Naive thymus-derived CD4-positive, alpha-beta T cell (primary cell): Measurements from ENCODE around the gene GPC2. TPM values are rescaled to one million over a fixed set of nuclear protein-coding genes. Genes with fewer than 3 reads are reported as not detected.
"Not testable (repeated sequence)": the region's sequence is repeated elsewhere in the genome, so short reads cannot be mapped to it uniquely, and the experiment has no call there.

Experiments
- ATAC-seq: fragments of 150-1000 bp; cut with Tn5 transposase; 2 replicates; pipeline ENCODE4 v1.10.0; 2021; ENCODE audit warnings: mild to moderate bottlenecking, moderate library complexity
- CTCF ChIA-PET: fragments of 350-600 bp; sonication (Branson Sonifier 250); formaldehyde crosslinking; loops from one replicate; lab custom pipeline; 2021; ENCODE audit warnings: antibody characterized with exemption; lab: Charles Lee
- POLR2A ChIA-PET: fragments of 350-600 bp; sonication (Branson Sonifier 250); formaldehyde crosslinking; loops from one replicate; lab custom pipeline; 2021; ENCODE audit warnings: antibody characterized with exemption, inconsistent platforms; lab: Charles Lee
- DNase-seq, 9 donors: peaks; one replicate each; pipeline versions ENCODE4 v3.0.0 to v3.0.0-alpha.2; 2020 to 2022; ENCODE audit warnings: mixed read lengths in 1 of 9
- H3K27ac ChIP-seq: one replicate; pipeline ENCODE4 v1.7.0; 2013; ENCODE audit warnings: mild to moderate bottlenecking, low read depth, low read length, moderate library complexity
- H3K27me3 ChIP-seq, 2 donors: one replicate each; pipeline ENCODE4 v1.7.0; 2013; ENCODE audit warnings: low read length in 2 of 2, mild to moderate bottlenecking in 2 of 2, moderate library complexity in 2 of 2; ENCODE audit not compliant: control insufficient read depth in 2 of 2, insufficient read depth in 2 of 2
- H3K36me3 ChIP-seq, 3 experiments: 1 replicate in 2 of 3; 2 replicates in 1 of 3; pipeline ENCODE4 v1.7.0; 2013; ENCODE audit warnings: low read length in 3 of 3, mild to moderate bottlenecking in 3 of 3, moderate library complexity in 1 of 3; ENCODE audit not compliant: insufficient read depth in 3 of 3, control insufficient read depth in 2 of 3
- H3K4me1 ChIP-seq, 2 donors: one replicate each; pipeline ENCODE4 v1.7.0; 2013; ENCODE audit warnings: low read length in 2 of 2, mild to moderate bottlenecking in 2 of 2, moderate library complexity in 1 of 2; ENCODE audit not compliant: control insufficient read depth in 2 of 2, insufficient read depth in 2 of 2
- H3K4me3 ChIP-seq: 2 replicates; pipeline ENCODE4 v1.7.0; 2013; ENCODE audit warnings: mild to moderate bottlenecking, low read length
- H3K9me3 ChIP-seq, 3 experiments: 1 replicate in 2 of 3; 2 replicates in 1 of 3; pipeline ENCODE4 v1.7.0; 2013; ENCODE audit warnings: low read length in 3 of 3; ENCODE audit not compliant: control insufficient read depth in 2 of 3
- H3K27ac Mint-ChIP-seq, 9 donors: one replicate each; pipeline ENCODE4 v1.8.0; 2020 to 2022; ENCODE audit warnings: mixed read lengths in 9 of 9, mild to moderate bottlenecking in 8 of 9, moderate library complexity in 5 of 9, inconsistent platforms in 2 of 9
- H3K27me3 Mint-ChIP-seq, 5 donors: one replicate each; pipeline ENCODE4 v1.8.0; 2021 to 2022; ENCODE audit warnings: mixed read lengths in 5 of 5, mild to moderate bottlenecking in 1 of 5
- H3K36me3 Mint-ChIP-seq, 5 donors: one replicate each; pipeline ENCODE4 v1.8.0; 2020 to 2022; ENCODE audit warnings: mixed read lengths in 5 of 5, mild to moderate bottlenecking in 3 of 5, inconsistent platforms in 1 of 5
- H3K4me1 Mint-ChIP-seq, 7 donors: one replicate each; pipeline ENCODE4 v1.8.0; 2020 to 2022; ENCODE audit warnings: mixed read lengths in 7 of 7, mild to moderate bottlenecking in 3 of 7, inconsistent platforms in 1 of 7
- H3K4me3 Mint-ChIP-seq, 10 donors: one replicate each; pipeline ENCODE4 v1.8.0; 2020 to 2022; ENCODE audit warnings: mild to moderate bottlenecking in 10 of 10, mixed read lengths in 10 of 10, moderate library complexity in 6 of 10, inconsistent platforms in 2 of 10
- H3K9me3 Mint-ChIP-seq, 11 donors: one replicate each; pipeline ENCODE4 v1.8.0; 2020 to 2022; ENCODE audit warnings: mixed read lengths in 11 of 11, mild to moderate bottlenecking in 4 of 11, inconsistent platforms in 1 of 11, moderate library complexity in 1 of 11
- intact Hi-C, 2 donors: fragments of 100-400 bp; cut with micrococcal nuclease; formaldehyde crosslinking; loops; one replicate each; pipeline ENCODE4 v1.15.1; 2023
- polyA plus RNA-seq, 2 donors: library from polyadenylated mRNA; unstranded; fragments of 300-500 nt; fragmentation: Illumina TruSeq; gene quantifications; one replicate each; pipeline ENCODE4 v1.2.3, GENCODE V29; 2021
- total RNA-seq, 6 experiments: library from RNA in 5 of 6; stranded (reverse) in 5 of 6; gene quantifications; 1 replicate in 5 of 6; 2 replicates in 1 of 6; pipeline ENCODE4 v1.2.3 and lab custom pipeline; 2021 to 2026

The GPC2 gene
- total and polyA plus RNA-seq, 7 experiments from 2014 or later = 0.64 to 30.6 (median 12.3) TPM

GRCh38 chr7:100189061-100189460 is 11.9 kb upstream of the GPC2 start:
- Histone ChIP-seq H3K4me3 (no peak overlapping the region), H3K4me1 (peaks cover 0 to 22% of the 10 kb centered on the region in 2 donors), H3K36me3 (no peaks in the 10 kb centered on the region), H3K27ac (no peak overlapping the region), H3K9me3 (no peaks in the 10 kb centered on the region), H3K27me3 (no peaks in the 10 kb centered on the region)
- ATAC-seq (no peak), DNase-seq (no peak)
- Mint-ChIP-seq H3K4me1 (peaks cover 16 to 45% (median 40%) of the 10 kb centered on the region in 7 donors), H3K4me3 (no peak overlapping the region), H3K27me3 (no peaks in the 10 kb centered on the region), H3K27ac (peak overlapping the region in 3 of 9 donors; percentile 19 to 76 (median 73)), H3K9me3 (no peaks in the 10 kb centered on the region), H3K36me3 (peaks cover 0 to 7% (median 0%) of the 10 kb centered on the region in 5 donors)
- intact Hi-C loops = no loop called here
- POLR2A ChIA-PET = interaction anchor here (0.7 to 20.9 kb wide), 6 partner anchors 10 to 56 kb away, joined by 3 to 383 read pairs (median 7); partner anchors contain the start of genes GAL3ST4, GPC2, STAG3 and TRAPPC14
- CTCF ChIA-PET = interaction anchor here (1.1 to 3.4 kb wide), 7 partner anchors 9 to 248 kb away, joined by 3 to 34 read pairs (median 10); partner anchors contain the start of gene PPP1R35

- H3K9me3 Mint-ChIP-seq = peaks cover 0 to 7% (median 0%) of the 10 kb centered on the region in 11 donors
- peaks cover 24 to 42% (median 39%) of the 10 kb centered on the region in 7 donors for H3K4me1 Mint-ChIP-seq
Observed at GRCh38 chr7:100185726-100186125, 8.5 kb upstream of the GPC2 start.

GRCh38 chr7:100183090-100183489 is 5.9 kb upstream of the GPC2 start:
- CTCF ChIA-PET = interaction anchor here (0.6 to 1.8 kb wide), 4 partner anchors 25 to 50 kb away, joined by 3 to 7 read pairs (median 4); no protein-coding TSS in a partner anchor
- POLR2A ChIA-PET = interaction anchor here (0.6 to 20.9 kb wide), 3 partner anchors 11 to 52 kb away, joined by 3 to 383 read pairs (median 3); partner anchors contain the start of genes GAL3ST4 and TRAPPC14

More at GRCh38 chr7:100185726-100186125, 8.5 kb upstream of the GPC2 start:
- Mint-ChIP-seq H3K27ac (no peak overlapping the region), H3K36me3 (peaks cover 0 to 4% (median 0%) of the 10 kb centered on the region in 5 donors), H3K4me3 (no peak overlapping the region), H3K27me3 (no peaks in the 10 kb centered on the region)
- H3K27ac ChIP-seq = no peak overlapping the region
- H3K9me3 ChIP-seq = no peaks in the 10 kb centered on the region
- no peak overlapping the region for H3K4me3 ChIP-seq
- ATAC-seq = no peak
- no peak for DNase-seq
- CTCF ChIA-PET = interaction anchor here (0.6 to 2.0 kb wide), 3 partner anchors 20 to 32 kb away, joined by 3 to 6 read pairs (median 5); no protein-coding TSS in a partner anchor
- POLR2A ChIA-PET = interaction anchor here (1.1 to 20.9 kb wide), 3 partner anchors 22 to 48 kb away, joined by 3 to 383 read pairs (median 4); partner anchors contain the start of genes GAL3ST4 and TRAPPC14
- no peaks in the 10 kb centered on the region for H3K36me3 ChIP-seq
- no peaks in the 10 kb centered on the region for H3K27me3 ChIP-seq
- peaks cover 6 to 22% of the 10 kb centered on the region in 2 donors for H3K4me1 ChIP-seq
- intact Hi-C loops = no loop called here

GRCh38 chr7:100182616-100183015 is 5.4 kb upstream of the GPC2 start:
- CTCF ChIA-PET = interaction anchor here (0.7 to 1.8 kb wide), 3 partner anchors 11 to 50 kb away, joined by 3 to 7 read pairs (median 4); no protein-coding TSS in a partner anchor
- H3K27me3 Mint-ChIP-seq, ATAC-seq, H3K36me3 Mint-ChIP-seq, H3K27me3 ChIP-seq, H3K9me3 ChIP-seq, H3K36me3 ChIP-seq, H3K4me3 ChIP-seq: not testable (repeated sequence)
- H3K4me1 Mint-ChIP-seq = peaks cover 16 to 47% (median 35%) of the 10 kb centered on the region in 7 donors
- Histone ChIP-seq H3K4me1 (peaks cover 7 to 26% of the 10 kb centered on the region in 2 donors), H3K27ac (peak overlapping the region; percentile 10)
- peak overlapping the region; percentile 68 to 94 (median 87) for H3K27ac Mint-ChIP-seq
- intact Hi-C loops = loop anchor here in 1 of 2 donors (2.0 kb wide), 1 partner anchor 16 kb away; no protein-coding TSS in a partner anchor
- peak overlapping the region in 9 of 10 donors; percentile 20 to 86 (median 62) for H3K4me3 Mint-ChIP-seq
- DNase-seq = peak in 5 of 9 donors; percentile 46 to 67 (median 62)
- POLR2A ChIA-PET = interaction anchor here (20.9 kb wide), 1 partner anchor 21 kb away, joined by 383 read pairs; the partner anchor contains the start of genes GAL3ST4 and TRAPPC14
- peaks cover 0 to 11% (median 2%) of the 10 kb centered on the region in 11 donors for H3K9me3 Mint-ChIP-seq

More at GRCh38 chr7:100183090-100183489, 5.9 kb upstream of the GPC2 start:
- peaks cover 16 to 47% (median 34%) of the 10 kb centered on the region in 7 donors for H3K4me1 Mint-ChIP-seq
- not testable (repeated sequence) for H3K27me3 ChIP-seq, ATAC-seq, H3K27me3 Mint-ChIP-seq, H3K4me3 ChIP-seq, H3K36me3 ChIP-seq, H3K27ac ChIP-seq, H3K36me3 Mint-ChIP-seq, DNase-seq, H3K9me3 ChIP-seq
- intact Hi-C loops = loop anchor here in 1 of 2 donors (2.0 kb wide), 1 partner anchor 16 kb away; no protein-coding TSS in a partner anchor
- peaks cover 0 to 11% (median 2%) of the 10 kb centered on the region in 11 donors for H3K9me3 Mint-ChIP-seq
- peak overlapping the region in 1 of 10 donors; percentile 86 for H3K4me3 Mint-ChIP-seq
- H3K4me1 ChIP-seq = peaks cover 7 to 21% of the 10 kb centered on the region in 2 donors
- peak overlapping the region in 8 of 9 donors; percentile 83 to 94 (median 88) for H3K27ac Mint-ChIP-seq

GRCh38 chr7:100180084-100180483 is 2.9 kb upstream of the GPC2 start:
- H3K4me1 Mint-ChIP-seq = peaks cover 29 to 67% (median 55%) of the 10 kb centered on the region in 7 donors
- not testable (repeated sequence) for H3K27ac ChIP-seq, H3K9me3 ChIP-seq, H3K27me3 ChIP-seq, DNase-seq, H3K4me3 ChIP-seq, ATAC-seq, H3K36me3 Mint-ChIP-seq, H3K36me3 ChIP-seq, H3K27me3 Mint-ChIP-seq
- intact Hi-C loops = loop anchor here in 1 of 2 donors (1.0 kb wide), 1 partner anchor 9 kb away; no protein-coding TSS in a partner anchor
- H3K27ac Mint-ChIP-seq = peak overlapping the region in 7 of 9 donors; percentile 56 to 94 (median 88)
- peaks cover 0 to 11% (median 2%) of the 10 kb centered on the region in 11 donors for H3K9me3 Mint-ChIP-seq
- ChIA-PET CTCF (interaction anchor here (0.6 to 2.2 kb wide), 6 partner anchors 9 to 47 kb away, joined by 3 to 10 read pairs (median 4); no protein-coding TSS in a partner anchor), POLR2A (interaction anchor here (0.6 to 20.9 kb wide), 5 partner anchors 9 to 199 kb away, joined by 4 to 383 read pairs (median 32); partner anchors contain the start of genes GAL3ST4, LAMTOR4 and TRAPPC14)
- H3K4me3 Mint-ChIP-seq = peak overlapping the region in 6 of 10 donors; percentile 17 to 86 (median 57)
- peaks cover 7 to 31% of the 10 kb centered on the region in 2 donors for H3K4me1 ChIP-seq
